HepG2 (cell line): ENCODE measurements around the gene IFITM5. TPM values are rescaled to one million over a fixed set of nuclear protein-coding genes. Genes with fewer than 3 reads are reported as not detected.

ENCODE experiments used
- ATAC-seq: fragments of 200-7000 bp; cut with Tn5 transposase; 3 replicates; pipeline ENCODE4 v1.9.1; 2020; ENCODE audit warnings: mild to moderate bottlenecking, moderate library complexity
- BruUV-seq: library from RNA; stranded (reverse); fragments of 400-500 nt; replicated peaks from 2 replicates; lab custom pipeline; 2021; lab: Mats Ljungman, UMichigan
- CTCF ChIA-PET: fragments of 300-600 bp; formaldehyde crosslinking; extraction: SDS; loops from one replicate; lab custom pipeline; 2021; ENCODE audit warnings: low total read pairs, inconsistent platforms, low intra/inter-chr PET ratio; lab: Yijun Ruan, JAX
- POLR2A ChIA-PET: fragments of 350-600 bp; sonication (Branson Sonifier 250); formaldehyde crosslinking; loops from one replicate; lab custom pipeline; 2020; ENCODE audit warnings: antibody characterized with exemption, inconsistent platforms; lab: Yijun Ruan, JAX
- DNase-seq: peaks from one replicate; pipeline ENCODE4 v3.0.0-alpha.2; 2015; ENCODE audit warnings: low spot score
- FAIRE-seq: peaks from 3 replicates; lab custom pipeline; 2011; peaks lifted over from hg19 to GRCh38; lab: Jason Lieb, UNC
- H2AFZ ChIP-seq: one replicate; pipeline ENCODE4 v1.6.1; 2011; ENCODE audit warnings: low read length, inconsistent platforms
- H3K27ac ChIP-seq: fragments of 300-600 bp; 3 replicates; pipeline ENCODE4 v1.8.0; 2011; ENCODE audit warnings: mixed run types, mild to moderate bottlenecking, mixed read lengths, low read length, inconsistent platforms; ENCODE audit not compliant: insufficient read depth; ENCODE audit errors: extremely low read length
- H3K27me3 ChIP-seq, 2 experiments: fragments of 200-600 bp in 1 of 2; 2 replicates in 1 of 2; 3 replicates in 1 of 2; pipeline versions ENCODE4 v1.6.0 to v1.8.0; 2011; ENCODE audit warnings: low read length in 2 of 2, mild to moderate bottlenecking in 2 of 2, moderate library complexity in 2 of 2, inconsistent platforms in 1 of 2; ENCODE audit not compliant: insufficient read depth in 2 of 2, control insufficient read depth in 1 of 2
- H3K36me3 ChIP-seq, 2 experiments: fragments of 200-600 bp in 1 of 2; replicated peaks in 1 of 2; 2 replicates in 1 of 2; 3 replicates in 1 of 2; pipeline versions ENCODE4 v1.5.1 to v1.8.0; 2011; ENCODE audit warnings: low read length in 2 of 2, inconsistent platforms in 1 of 2; ENCODE audit not compliant: insufficient read depth in 2 of 2, control insufficient read depth in 1 of 2
- H3K4me1 ChIP-seq: 2 replicates; pipeline ENCODE4 v1.5.1; 2012; ENCODE audit warnings: low read length, inconsistent platforms; ENCODE audit not compliant: insufficient read depth
- H3K4me2 ChIP-seq: 2 replicates; pipeline ENCODE4 v1.6.0; 2011; ENCODE audit warnings: low read depth, low read length, inconsistent platforms
- H3K4me3 ChIP-seq, 3 experiments: fragments of 200-600 bp in 1 of 3; sonication (generic), shearing (Covaris generic) in 1 of 3; replicated peaks in 1 of 3; 2 replicates each; pipeline ENCODE4 v1.5.1; 2011 to 2016; ENCODE audit warnings: low read length in 3 of 3, inconsistent platforms in 2 of 3, low read depth in 2 of 3, mild to moderate bottlenecking in 2 of 3, control low read depth in 1 of 3, mixed read lengths in 1 of 3; ENCODE audit not compliant: insufficient read depth in 1 of 3
- H3K79me2 ChIP-seq: one replicate; pipeline ENCODE4 v1.6.1; 2011; ENCODE audit warnings: low read length, inconsistent platforms; ENCODE audit not compliant: insufficient read depth
- H3K9ac ChIP-seq: 2 replicates; pipeline ENCODE4 v1.6.0; 2011; ENCODE audit warnings: mild to moderate bottlenecking, low read depth, low read length, inconsistent platforms; ENCODE audit not compliant: insufficient read depth
- H3K9me3 ChIP-seq: 2 replicates; pipeline ENCODE4 v1.5.1; 2012; ENCODE audit warnings: mild to moderate bottlenecking, low read length
- H4K20me1 ChIP-seq: 2 replicates; pipeline ENCODE4 v1.6.0; 2011; ENCODE audit warnings: inconsistent platforms, mild to moderate bottlenecking, low read length, moderate library complexity; ENCODE audit not compliant: insufficient read depth
- ATF5 ChIP-seq: sonication (generic); formaldehyde crosslinking; IDR thresholded peaks from 2 replicates; pipeline ENCODE4 v1.4.0; 2020; ENCODE audit warnings: mild to moderate bottlenecking, low read depth, missing genetic modification reagents
- ATRX ChIP-seq: sonication (generic); formaldehyde crosslinking; IDR thresholded peaks from 2 replicates; pipeline ENCODE4 v1.4.0; 2020; ENCODE audit warnings: missing genetic modification reagents, borderline replicate concordance
- EED ChIP-seq: sonication (generic); formaldehyde crosslinking; IDR thresholded peaks from 2 replicates; pipeline ENCODE4 v1.5.0; 2020; ENCODE audit warnings: mild to moderate bottlenecking, missing genetic modification reagents
- HMGXB4 ChIP-seq, 2 experiments: sonication (generic) in 1 of 2; formaldehyde crosslinking in 1 of 2; IDR thresholded peaks; 2 replicates each; pipeline versions ENCODE4 v1.4.0 to v1.6.1; 2018 to 2020; ENCODE audit warnings: missing genetic modification reagents in 2 of 2, borderline replicate concordance in 1 of 2, low read depth in 1 of 2, mild to moderate bottlenecking in 1 of 2, missing biosample characterization in 1 of 2
- HOXA7 ChIP-seq: sonication (generic); formaldehyde crosslinking; IDR thresholded peaks from 2 replicates; pipeline ENCODE4 v1.8.1; 2022; ENCODE audit warnings: mild to moderate bottlenecking, missing genetic modification reagents, moderate library complexity
- JARID2 ChIP-seq: sonication (generic); formaldehyde crosslinking; IDR thresholded peaks from 2 replicates; pipeline ENCODE4 v1.8.1; 2023; ENCODE audit warnings: missing genetic modification reagents, inconsistent platforms; ENCODE audit not compliant: insufficient replicate concordance
- RAD21 ChIP-seq: fragments of 450-650 bp; formaldehyde crosslinking; IDR thresholded peaks from 2 replicates; pipeline ENCODE4 v1.5.0; 2020; ENCODE audit warnings: mild to moderate bottlenecking
- SMC3 ChIP-seq: IDR thresholded peaks from 2 replicates; pipeline ENCODE4 v1.6.1; 2011; ENCODE audit warnings: low read length, improper control_type of control experiment
- STAG1 ChIP-seq: sonication (generic); formaldehyde crosslinking; IDR thresholded peaks from 2 replicates; pipeline ENCODE4 v1.4.0; 2020; ENCODE audit warnings: missing genetic modification reagents
- TBX2 ChIP-seq: sonication (generic); formaldehyde crosslinking; IDR thresholded peaks from 2 replicates; pipeline ENCODE4 v1.5.0; 2020; ENCODE audit warnings: missing genetic modification reagents, mild to moderate bottlenecking, borderline replicate concordance
- XRCC5 ChIP-seq: fragments of 200-400 bp; formaldehyde crosslinking; optimal IDR thresholded peaks from 2 replicates; pipeline ENCODE3; 2017; ENCODE audit warnings: mild to moderate bottlenecking, low read length
- ZNF44 ChIP-seq: sonication (generic); formaldehyde crosslinking; IDR thresholded peaks from 2 replicates; pipeline ENCODE4 v1.5.1; 2020; ENCODE audit warnings: mild to moderate bottlenecking, missing genetic modification reagents
- ZNF850 ChIP-seq: sonication (generic); formaldehyde crosslinking; conservative IDR thresholded peaks from 2 replicates; pipeline ENCODE4 v1.9.0; 2021; ENCODE audit warnings: mild to moderate bottlenecking, missing genetic modification reagents
- WGBS: methylation state at CpG from one replicate; pipeline ENCODE4 v1.1.6; 2017; ENCODE audit warnings: low lambda C conversion rate; 5-methylcytosine and 5-hydroxymethylcytosine counted together
- in situ Hi-C: cut with HindIII; loops from 2 replicates; pipeline ENCODE4 v1.10.0; 2017; ENCODE audit warnings: low pct_unique_long_range_greater_than_20kb; ENCODE audit not compliant: extremely low pct_ligation_motif_present
- intact Hi-C: fragments of 100-400 bp; cut with micrococcal nuclease; formaldehyde crosslinking; loops from one replicate; pipeline ENCODE4 v1.10.0; 2022; ENCODE audit not compliant: unreplicated experiment
- polyA plus RNA-seq, 8 experiments: library from polyadenylated mRNA; depleted of rRNA in 3 of 8; stranded (reverse) in 7 of 8; unstranded in 1 of 8; fragments of >200 nt; fragmentation: Illumina TruSeq in 4 of 8; extraction: Trizol in 4 of 8; gene quantifications; 2 replicates each; pipeline versions ENCODE4 v1.2.1 to v1.2.3, GENCODE V29; 2011 to 2016; ENCODE audit warnings: low read depth in 4 of 8, missing spikeins in 1 of 8, mixed read lengths in 1 of 8; ENCODE audit not compliant: insufficient read depth in 1 of 8
- total RNA-seq, 5 experiments: library from RNA; depleted of rRNA; stranded (reverse); fragments of >200 nt; fragmentation: Illumina TruSeq; extraction: Trizol; gene quantifications; 2 replicates each; pipeline ENCODE4 v1.2.3, GENCODE V29; 2016; ENCODE audit warnings: low read depth in 1 of 5
- TF ChIP-seq, protein P1 (sequence below): sonication (generic); formaldehyde crosslinking; IDR thresholded peaks from 2 replicates; pipeline ENCODE4 v1.4.0; 2020; ENCODE audit warnings: missing genetic modification reagents
- TF ChIP-seq, protein P2 (sequence below): sonication (generic); formaldehyde crosslinking; IDR thresholded peaks from 2 replicates; pipeline ENCODE4 v1.5.1; 2020; ENCODE audit warnings: mild to moderate bottlenecking, missing genetic modification reagents, moderate library complexity

IFITM5 gene
- total and polyA plus RNA-seq, 2 of the 13 experiments (the other 11 are each of a cell fraction or from before 2014, with no cell fraction given), result not detected

GRCh38 chr11:257766-258493 lies 41.4 kb downstream of the IFITM5 start:
- ChIA-PET CTCF (no interaction called here), POLR2A (no interaction called here)
- Histone ChIP-seq H4K20me1 (no peaks in the 10 kb centered on the region), H3K79me2 (no peaks in the 10 kb centered on the region), H3K4me2 (no peak overlapping the region), H2AFZ (no peak overlapping the region), H3K27ac (no peak overlapping the region), H3K9ac (no peak overlapping the region), H3K9me3 (no peaks in the 10 kb centered on the region), H3K36me3 (peaks cover 7 to 8% of the 10 kb centered on the region in 2 experiments; a peak in 2 of 5 replicates), H3K4me3 (no peak overlapping the region), H3K4me1 (peaks cover 8% of the 10 kb centered on the region; the same call in 1 of the 2 replicates), H3K27me3 (peaks cover 0 to 7% of the 10 kb centered on the region in 2 experiments; a peak in 1 of 5 replicates)
- in situ Hi-C loops, result no loop called here
- peak; percentile 45 for DNase-seq
- no TSS peak for BruUV-seq
- 47% methylated on average over 7 of the region's 15 CpGs for WGBS
- intact Hi-C loops, result no loop called here
- peak; percentile 91 for ATAC-seq
- peak; percentile 50 for FAIRE-seq
- TF ChIP-seq ZNF850 (CRISPR knock-in tag), result no peak
- no peak for TF ChIP-seq EED (CRISPR knock-in tag)
- TF ChIP-seq SMC3, result peak; percentile 46
- peak; percentile 84 for TF ChIP-seq STAG1 (CRISPR knock-in tag)
- no peak for TF ChIP-seq ATRX
- TF ChIP-seq ZNF44 (CRISPR knock-in tag), result no peak
- no peak for TF ChIP-seq JARID2
- no peak for TF ChIP-seq TBX2 (CRISPR knock-in tag)
- no peak for TF ChIP-seq ATF5 (CRISPR knock-in tag)
- peak; percentile 32 for TF ChIP-seq XRCC5
- TF ChIP-seq HOXA7 (CRISPR knock-in tag), result no peak
- 0 out of 4 replicates have a peak, but pooled peaks of 1 of the 2 experiments have one; percentile 20 for TF ChIP-seq HMGXB4 (CRISPR knock-in tag; IDR thresholded peaks at IDR 0.05; ENCODE audit: borderline replicate concordance in 1 of 2, low read depth in 1 of 2)
- TF ChIP-seq, protein P1, sequence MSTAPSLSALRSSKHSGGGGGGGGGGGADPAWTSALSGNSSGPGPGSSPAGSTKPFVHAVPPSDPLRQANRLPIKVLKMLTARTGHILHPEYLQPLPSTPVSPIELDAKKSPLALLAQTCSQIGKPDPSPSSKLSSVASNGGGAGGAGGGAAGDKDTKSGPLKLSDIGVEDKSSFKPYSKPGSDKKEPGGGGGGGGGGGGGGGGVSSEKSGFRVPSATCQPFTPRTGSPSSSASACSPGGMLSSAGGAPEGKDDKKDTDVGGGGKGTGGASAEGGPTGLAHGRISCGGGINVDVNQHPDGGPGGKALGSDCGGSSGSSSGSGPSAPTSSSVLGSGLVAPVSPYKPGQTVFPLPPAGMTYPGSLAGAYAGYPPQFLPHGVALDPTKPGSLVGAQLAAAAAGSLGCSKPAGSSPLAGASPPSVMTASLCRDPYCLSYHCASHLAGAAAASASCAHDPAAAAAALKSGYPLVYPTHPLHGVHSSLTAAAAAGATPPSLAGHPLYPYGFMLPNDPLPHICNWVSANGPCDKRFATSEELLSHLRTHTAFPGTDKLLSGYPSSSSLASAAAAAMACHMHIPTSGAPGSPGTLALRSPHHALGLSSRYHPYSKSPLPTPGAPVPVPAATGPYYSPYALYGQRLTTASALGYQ (CRISPR knock-in tag), result no peak
- TF ChIP-seq, protein P2, sequence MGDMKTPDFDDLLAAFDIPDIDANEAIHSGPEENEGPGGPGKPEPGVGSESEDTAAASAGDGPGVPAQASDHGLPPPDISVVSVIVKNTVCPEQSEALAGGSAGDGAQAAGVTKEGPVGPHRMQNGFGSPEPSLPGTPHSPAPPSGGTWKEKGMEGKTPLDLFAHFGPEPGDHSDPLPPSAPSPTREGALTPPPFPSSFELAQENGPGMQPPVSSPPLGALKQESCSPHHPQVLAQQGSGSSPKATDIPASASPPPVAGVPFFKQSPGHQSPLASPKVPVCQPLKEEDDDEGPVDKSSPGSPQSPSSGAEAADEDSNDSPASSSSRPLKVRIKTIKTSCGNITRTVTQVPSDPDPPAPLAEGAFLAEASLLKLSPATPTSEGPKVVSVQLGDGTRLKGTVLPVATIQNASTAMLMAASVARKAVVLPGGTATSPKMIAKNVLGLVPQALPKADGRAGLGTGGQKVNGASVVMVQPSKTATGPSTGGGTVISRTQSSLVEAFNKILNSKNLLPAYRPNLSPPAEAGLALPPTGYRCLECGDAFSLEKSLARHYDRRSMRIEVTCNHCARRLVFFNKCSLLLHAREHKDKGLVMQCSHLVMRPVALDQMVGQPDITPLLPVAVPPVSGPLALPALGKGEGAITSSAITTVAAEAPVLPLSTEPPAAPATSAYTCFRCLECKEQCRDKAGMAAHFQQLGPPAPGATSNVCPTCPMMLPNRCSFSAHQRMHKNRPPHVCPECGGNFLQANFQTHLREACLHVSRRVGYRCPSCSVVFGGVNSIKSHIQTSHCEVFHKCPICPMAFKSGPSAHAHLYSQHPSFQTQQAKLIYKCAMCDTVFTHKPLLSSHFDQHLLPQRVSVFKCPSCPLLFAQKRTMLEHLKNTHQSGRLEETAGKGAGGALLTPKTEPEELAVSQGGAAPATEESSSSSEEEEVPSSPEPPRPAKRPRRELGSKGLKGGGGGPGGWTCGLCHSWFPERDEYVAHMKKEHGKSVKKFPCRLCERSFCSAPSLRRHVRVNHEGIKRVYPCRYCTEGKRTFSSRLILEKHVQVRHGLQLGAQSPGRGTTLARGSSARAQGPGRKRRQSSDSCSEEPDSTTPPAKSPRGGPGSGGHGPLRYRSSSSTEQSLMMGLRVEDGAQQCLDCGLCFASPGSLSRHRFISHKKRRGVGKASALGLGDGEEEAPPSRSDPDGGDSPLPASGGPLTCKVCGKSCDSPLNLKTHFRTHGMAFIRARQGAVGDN (CRISPR knock-in tag), result peak; percentile 44; the same call in 1 of the 2 replicates
- peak; percentile 78 for TF ChIP-seq RAD21 (CRISPR knock-in tag)
